HEK293 (cell line): ENCODE data around the gene GATA3.

Experiments used
- GFI1B ChIP-seq: fragments of 450-650 bp; formaldehyde crosslinking; IDR thresholded peaks from 2 replicates; pipeline ENCODE4 v1.5.1; 2016; ENCODE audit warnings: missing biosample characterization, missing genetic modification characterization
- GLIS2 ChIP-seq: fragments of 450-650 bp; formaldehyde crosslinking; IDR thresholded peaks from 2 replicates; pipeline ENCODE4 v1.5.1; 2016; ENCODE audit warnings: missing biosample characterization, missing genetic modification characterization
- OSR2 ChIP-seq: fragments of 450-650 bp; formaldehyde crosslinking; IDR thresholded peaks from 2 replicates; pipeline ENCODE4 v1.5.1; 2016; ENCODE audit warnings: missing biosample characterization, missing genetic modification characterization
- ZBTB10 ChIP-seq: fragments of 450-650 bp; formaldehyde crosslinking; IDR thresholded peaks from 2 replicates; pipeline ENCODE4 v1.5.1; 2016; ENCODE audit warnings: missing biosample characterization, missing genetic modification characterization
- ZBTB21 ChIP-seq: fragments of 450-650 bp; formaldehyde crosslinking; IDR thresholded peaks from 2 replicates; pipeline ENCODE4 v1.5.1; 2017; ENCODE audit warnings: missing biosample characterization, missing genetic modification characterization
- ZBTB8A ChIP-seq: fragments of 450-650 bp; formaldehyde crosslinking; IDR thresholded peaks from 2 replicates; pipeline ENCODE4 v1.5.1; 2016; ENCODE audit warnings: missing biosample characterization, missing genetic modification characterization
- ZFP3 ChIP-seq: fragments of 450-650 bp; formaldehyde crosslinking; IDR thresholded peaks from 2 replicates; pipeline ENCODE4 v1.5.1; 2016; ENCODE audit warnings: low read depth, missing biosample characterization, missing genetic modification characterization
- ZNF114 ChIP-seq: fragments of 450-650 bp; formaldehyde crosslinking; IDR thresholded peaks from 2 replicates; pipeline ENCODE4 v1.5.0; 2017; ENCODE audit warnings: missing biosample characterization, missing genetic modification characterization
- ZNF202 ChIP-seq: fragments of 450-650 bp; formaldehyde crosslinking; IDR thresholded peaks from 2 replicates; pipeline ENCODE4 v1.5.1; 2016; ENCODE audit warnings: missing biosample characterization, missing genetic modification characterization, borderline replicate concordance
- ZNF23 ChIP-seq: fragments of 450-650 bp; formaldehyde crosslinking; IDR thresholded peaks from 2 replicates; pipeline ENCODE4 v1.5.1; 2016; ENCODE audit warnings: missing biosample characterization, missing genetic modification characterization, borderline replicate concordance
- ZNF26 ChIP-seq: fragments of 450-650 bp; formaldehyde crosslinking; IDR thresholded peaks from 2 replicates; pipeline ENCODE4 v1.5.1; 2016; ENCODE audit warnings: missing biosample characterization, missing genetic modification characterization
- ZNF335 ChIP-seq: fragments of 450-650 bp; formaldehyde crosslinking; conservative IDR thresholded peaks from 2 replicates; pipeline ENCODE4 v1.5.1; 2016; ENCODE audit warnings: missing biosample characterization, missing genetic modification characterization
- ZNF341 ChIP-seq: fragments of 450-650 bp; formaldehyde crosslinking; IDR thresholded peaks from 2 replicates; pipeline ENCODE4; 2016; ENCODE audit warnings: low read depth, missing biosample characterization, missing genetic modification characterization
- ZNF350 ChIP-seq: fragments of 450-650 bp; formaldehyde crosslinking; IDR thresholded peaks from 2 replicates; pipeline ENCODE4 v1.5.0; 2017; ENCODE audit warnings: missing biosample characterization, mild to moderate bottlenecking, missing genetic modification characterization
- ZNF354C ChIP-seq: fragments of 450-650 bp; formaldehyde crosslinking; IDR thresholded peaks from 2 replicates; pipeline ENCODE4 v1.5.1; 2016; ENCODE audit warnings: missing biosample characterization, missing genetic modification characterization, low read depth, borderline replicate concordance
- ZNF37A ChIP-seq: fragments of 450-650 bp; IDR thresholded peaks from 2 replicates; pipeline ENCODE4 v1.5.1; 2018; ENCODE audit warnings: missing biosample characterization, missing genetic modification characterization
- ZNF394 ChIP-seq: fragments of 450-650 bp; formaldehyde crosslinking; IDR thresholded peaks from 2 replicates; pipeline ENCODE4 v1.5.1; 2016; ENCODE audit warnings: missing biosample characterization, missing genetic modification characterization, mild to moderate bottlenecking, moderate library complexity, borderline replicate concordance
- ZNF423 ChIP-seq: fragments of 450-650 bp; formaldehyde crosslinking; IDR thresholded peaks from 2 replicates; pipeline ENCODE4 v1.5.1; 2016; ENCODE audit warnings: missing biosample characterization, missing genetic modification characterization
- ZNF426 ChIP-seq: fragments of 450-650 bp; formaldehyde crosslinking; IDR thresholded peaks from 2 replicates; pipeline ENCODE4 v1.5.1; 2017; ENCODE audit warnings: missing biosample characterization, missing genetic modification characterization, mild to moderate bottlenecking, inconsistent platforms, moderate library complexity
- ZNF433 ChIP-seq: fragments of 450-650 bp; formaldehyde crosslinking; IDR thresholded peaks from 2 replicates; pipeline ENCODE4 v1.5.1; 2016; ENCODE audit warnings: missing biosample characterization, missing genetic modification characterization, low read depth
- ZNF501 ChIP-seq: fragments of 450-650 bp; formaldehyde crosslinking; IDR thresholded peaks from 2 replicates; pipeline ENCODE4 v1.5.1; 2016; ENCODE audit warnings: missing biosample characterization, missing genetic modification characterization
- ZNF510 ChIP-seq: fragments of 450-650 bp; formaldehyde crosslinking; IDR thresholded peaks from 2 replicates; pipeline ENCODE4 v1.5.1; 2018; ENCODE audit warnings: mild to moderate bottlenecking, missing genetic modification characterization, missing biosample characterization; ENCODE audit not compliant: insufficient replicate concordance
- ZNF529 ChIP-seq: fragments of 450-650 bp; formaldehyde crosslinking; IDR thresholded peaks from 2 replicates; pipeline ENCODE4 v1.5.1; 2017; ENCODE audit warnings: missing genetic modification characterization, missing biosample characterization; ENCODE audit not compliant: insufficient replicate concordance
- ZNF558 ChIP-seq: fragments of 450-650 bp; formaldehyde crosslinking; IDR thresholded peaks from 2 replicates; pipeline ENCODE4 v1.5.1; 2016; ENCODE audit warnings: missing biosample characterization, missing genetic modification characterization
- ZNF623 ChIP-seq: fragments of 450-650 bp; formaldehyde crosslinking; IDR thresholded peaks from 2 replicates; pipeline ENCODE4 v1.5.1; 2016; ENCODE audit warnings: missing biosample characterization, missing genetic modification characterization
- TF ChIP-seq, protein P1 (sequence below): fragments of 450-650 bp; formaldehyde crosslinking; conservative IDR thresholded peaks from 2 replicates; pipeline ENCODE4 v1.5.1; 2016; ENCODE audit warnings: low read depth, missing biosample characterization, missing genetic modification characterization
- TF ChIP-seq, protein P2 (sequence below): fragments of 450-650 bp; formaldehyde crosslinking; IDR thresholded peaks from 2 replicates; pipeline ENCODE4 v1.5.1; 2017; ENCODE audit warnings: missing biosample characterization, missing genetic modification characterization
- TF ChIP-seq, protein P3 (sequence below): fragments of 450-650 bp; formaldehyde crosslinking; IDR thresholded peaks from 2 replicates; pipeline ENCODE4 v1.5.1; 2016; ENCODE audit warnings: missing biosample characterization, missing genetic modification characterization

The GATA3 gene

DNA sequence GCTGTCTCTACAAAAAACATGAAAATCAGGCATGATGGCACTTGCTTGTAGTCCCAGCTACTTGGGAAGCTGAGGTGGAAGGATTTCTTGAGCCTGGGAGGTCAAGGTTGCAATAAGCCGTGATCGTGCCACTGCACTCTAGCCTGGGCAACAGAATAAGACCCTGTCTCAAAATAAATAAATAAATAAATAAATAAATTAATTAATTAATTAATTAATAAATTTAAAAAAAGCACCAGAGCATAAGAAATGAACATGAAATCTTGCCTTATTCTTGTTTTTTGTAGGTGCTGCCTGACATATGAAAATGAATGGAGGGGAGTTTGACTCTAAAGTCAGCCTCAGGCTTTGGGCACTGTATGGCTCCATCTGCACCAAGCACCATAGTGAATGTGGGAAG lies 69.9 kb downstream of the GATA3 start (continued):
- TF ChIP-seq ZNF335 (no peak), ZNF394 (tag by site-specific recombination) (peak; percentile 74; the same call in 1 of the 2 replicates), ZNF423 (no peak), ZNF623 (tag by site-specific recombination) (peak; percentile 33), ZBTB21 (no peak), ZFP3 (tag by site-specific recombination) (no peak), ZBTB8A (tag by site-specific recombination) (0 out of 2 replicates have a peak, but pooled peaks have one; percentile 37), ZNF558 (tag by site-specific recombination) (no peak), ZNF37A (tag by site-specific recombination) (no peak), ZNF354C (no peak), ZNF501 (tag by site-specific recombination) (no peak), ZNF341 (no peak), ZNF26 (tag by site-specific recombination) (no peak), ZNF23 (tag by site-specific recombination) (no peak), ZNF114 (no peak), GFI1B (tag by site-specific recombination) (no peak), ZNF433 (tag by site-specific recombination) (no peak), ZNF350 (tag by site-specific recombination) (no peak), ZNF510 (tag by site-specific recombination) (no peak), ZBTB10 (no peak), GLIS2 (tag by site-specific recombination) (no peak), ZNF202 (tag by site-specific recombination) (no peak), ZNF426 (peak; percentile 49), OSR2 (tag by site-specific recombination) (no peak), ZNF529 (tag by site-specific recombination) (no peak)
- TF ChIP-seq, protein P1, sequence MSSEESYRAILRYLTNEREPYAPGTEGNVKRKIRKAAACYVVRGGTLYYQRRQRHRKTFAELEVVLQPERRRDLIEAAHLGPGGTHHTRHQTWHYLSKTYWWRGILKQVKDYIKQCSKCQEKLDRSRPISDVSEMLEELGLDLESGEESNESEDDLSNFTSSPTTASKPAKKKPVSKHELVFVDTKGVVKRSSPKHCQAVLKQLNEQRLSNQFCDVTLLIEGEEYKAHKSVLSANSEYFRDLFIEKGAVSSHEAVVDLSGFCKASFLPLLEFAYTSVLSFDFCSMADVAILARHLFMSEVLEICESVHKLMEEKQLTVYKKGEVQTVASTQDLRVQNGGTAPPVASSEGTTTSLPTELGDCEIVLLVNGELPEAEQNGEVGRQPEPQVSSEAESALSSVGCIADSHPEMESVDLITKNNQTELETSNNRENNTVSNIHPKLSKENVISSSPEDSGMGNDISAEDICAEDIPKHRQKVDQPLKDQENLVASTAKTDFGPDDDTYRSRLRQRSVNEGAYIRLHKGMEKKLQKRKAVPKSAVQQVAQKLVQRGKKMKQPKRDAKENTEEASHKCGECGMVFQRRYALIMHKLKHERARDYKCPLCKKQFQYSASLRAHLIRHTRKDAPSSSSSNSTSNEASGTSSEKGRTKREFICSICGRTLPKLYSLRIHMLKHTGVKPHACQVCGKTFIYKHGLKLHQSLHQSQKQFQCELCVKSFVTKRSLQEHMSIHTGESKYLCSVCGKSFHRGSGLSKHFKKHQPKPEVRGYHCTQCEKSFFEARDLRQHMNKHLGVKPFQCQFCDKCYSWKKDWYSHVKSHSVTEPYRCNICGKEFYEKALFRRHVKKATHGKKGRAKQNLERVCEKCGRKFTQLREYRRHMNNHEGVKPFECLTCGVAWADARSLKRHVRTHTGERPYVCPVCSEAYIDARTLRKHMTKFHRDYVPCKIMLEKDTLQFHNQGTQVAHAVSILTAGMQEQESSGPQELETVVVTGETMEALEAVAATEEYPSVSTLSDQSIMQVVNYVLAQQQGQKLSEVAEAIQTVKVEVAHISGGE (tag by site-specific recombination) = no peak; the same call in 1 of the 2 replicates
- TF ChIP-seq, protein P2, sequence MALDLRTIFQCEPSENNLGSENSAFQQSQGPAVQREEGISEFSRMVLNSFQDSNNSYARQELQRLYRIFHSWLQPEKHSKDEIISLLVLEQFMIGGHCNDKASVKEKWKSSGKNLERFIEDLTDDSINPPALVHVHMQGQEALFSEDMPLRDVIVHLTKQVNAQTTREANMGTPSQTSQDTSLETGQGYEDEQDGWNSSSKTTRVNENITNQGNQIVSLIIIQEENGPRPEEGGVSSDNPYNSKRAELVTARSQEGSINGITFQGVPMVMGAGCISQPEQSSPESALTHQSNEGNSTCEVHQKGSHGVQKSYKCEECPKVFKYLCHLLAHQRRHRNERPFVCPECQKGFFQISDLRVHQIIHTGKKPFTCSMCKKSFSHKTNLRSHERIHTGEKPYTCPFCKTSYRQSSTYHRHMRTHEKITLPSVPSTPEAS = no peak
- TF ChIP-seq, protein P3, sequence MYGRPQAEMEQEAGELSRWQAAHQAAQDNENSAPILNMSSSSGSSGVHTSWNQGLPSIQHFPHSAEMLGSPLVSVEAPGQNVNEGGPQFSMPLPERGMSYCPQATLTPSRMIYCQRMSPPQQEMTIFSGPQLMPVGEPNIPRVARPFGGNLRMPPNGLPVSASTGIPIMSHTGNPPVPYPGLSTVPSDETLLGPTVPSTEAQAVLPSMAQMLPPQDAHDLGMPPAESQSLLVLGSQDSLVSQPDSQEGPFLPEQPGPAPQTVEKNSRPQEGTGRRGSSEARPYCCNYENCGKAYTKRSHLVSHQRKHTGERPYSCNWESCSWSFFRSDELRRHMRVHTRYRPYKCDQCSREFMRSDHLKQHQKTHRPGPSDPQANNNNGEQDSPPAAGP (tag by site-specific recombination) = no peak
- TF ChIP-seq, all 188 proteins: peak for 6
